NCI-H226 (cell line): ENCODE measurements around the gene PTPRR.
A peak's percentile ranks its signal among the peaks of the same experiment; 100 is the strongest.

ENCODE experiments used
- DNase-seq: peaks from one replicate; pipeline ENCODE4 v3.0.0-alpha.2; 2015

Gene PTPRR

GRCh38 chr12:70590051-70590450 is 330.5 kb downstream of the PTPRR start:
- peak; percentile 44 for DNase-seq
